HG03439 (cell line): Measurements from ENCODE around the gene UCKL1.
A peak's percentile ranks its signal among the peaks of the same experiment; 100 is the strongest.
"Not testable (repeated sequence)": the region's sequence is repeated elsewhere in the genome, so short reads cannot be mapped to it uniquely, and the experiment has no call there.

ENCODE experiments used
- ATAC-seq: cut with Tn5 transposase; IDR thresholded peaks from one replicate; pipeline ENCODE4 v1.9.1; 2021; ENCODE audit warnings: mild to moderate bottlenecking, moderate library complexity; ENCODE audit not compliant: unreplicated experiment

Gene UCKL1

GRCh38 chr20:63955827-63956663, at the start of gene UCKL1:
TSS of gene UCKL1 (minus strand) at chr20:63956416. CDS start at chr20:63956372, 44 bp downstream.
- peak; percentile 72 for ATAC-seq

- ATAC-seq = no peak
These were observed 49.2 kb upstream of the UCKL1 start for GRCh38 chr20:64005394-64005793.

- no peak for ATAC-seq
These were observed 47.9 kb upstream of the UCKL1 start for GRCh38 chr20:64003960-64004725.

- no peak for ATAC-seq
These were observed 45.4 kb upstream of the UCKL1 start for GRCh38 chr20:64001607-64002011.

- no peak for ATAC-seq
These were observed 44.7 kb upstream of the UCKL1 start for GRCh38 chr20:64000906-64001305.

- no peak for ATAC-seq
These were observed 26.7 kb upstream of the UCKL1 start for GRCh38 chr20:63982937-63983336.

- peak; percentile 55 for ATAC-seq
These were observed 24.9 kb upstream of the UCKL1 start, which contains the start of gene PRPF6 for GRCh38 chr20:63980806-63981728. TSS of gene PRPF6 (plus strand) at chr20:63981132. CDS start at chr20:63981246, 114 bp downstream.

- peak; percentile 9 for ATAC-seq
These were observed 24.1 kb upstream of the UCKL1 start for GRCh38 chr20:63980317-63980805.

- peak; percentile 29 for ATAC-seq
These were observed 23.5 kb upstream of the UCKL1 start, which contains the start of gene SAMD10 for GRCh38 chr20:63979557-63980316. TSS of gene SAMD10 (minus strand) at chr20:63979642. CDS start at chr20:63979467, 175 bp downstream.

GRCh38 chr20:63979229-63979556, 23.0 kb upstream of the UCKL1 start:
- ATAC-seq = no peak

- ATAC-seq = peak; percentile 43
These were observed 22.4 kb upstream of the UCKL1 start for GRCh38 chr20:63978319-63979228.

GRCh38 chr20:63977739-63978276, 21.6 kb upstream of the UCKL1 start:
- no peak for ATAC-seq

GRCh38 chr20:63976980-63977738, 20.9 kb upstream of the UCKL1 start:
- no peak for ATAC-seq

- not testable (repeated sequence) for ATAC-seq
These were observed 20.3 kb upstream of the UCKL1 start for GRCh38 chr20:63976511-63976910.

- no peak for ATAC-seq
These were observed 18.4 kb upstream of the UCKL1 start for GRCh38 chr20:63974402-63975200.

GRCh38 chr20:63973636-63974401, 17.6 kb upstream of the UCKL1 start:
- ATAC-seq = no peak
